ENCODE measurements around the gene SLC40A1. TPM values are rescaled to one million over a fixed set of nuclear protein-coding genes. Genes with fewer than 3 reads are reported as not detected.

Gene SLC40A1
- total and polyA plus RNA-seq, 7 donors: 34.9 to 280 (median 52.1) TPM

- Histone ChIP-seq H3K36me3 (no peaks in the 10 kb centered on the region), H3K27me3 (no peaks in the 10 kb centered on the region), H3K4me1 (peaks cover 0 to 14% (median 7%) of the 10 kb centered on the region in 4 donors), H3K9me3 (no peaks in the 10 kb centered on the region), H3K4me3 (no peak overlapping the region), H3K27ac (no peak overlapping the region)
- intact Hi-C loops (cut with DNase I): loop anchor here (5.0 kb wide), 2 partner anchors 116 to 141 kb away; partner anchors contain the start of gene WDR75
- 91 to 94% methylated on average over 5 of the region's 5 CpGs for WGBS, 2 donors
- TF ChIP-seq POLR2AphosphoS5 (IDR thresholded peaks at IDR 0.05): no peak
- TF ChIP-seq POLR2A (IDR thresholded peaks at IDR 0.05): no peak
- TF ChIP-seq EP300 (IDR thresholded peaks at IDR 0.05): no peak
- no peak for TF ChIP-seq CTCF (IDR thresholded peaks at IDR 0.05)
- no peak for DNase-seq
Observed at GRCh38 chr2:189583227-189584198, 2.9 kb upstream of the SLC40A1 start.

DNA sequence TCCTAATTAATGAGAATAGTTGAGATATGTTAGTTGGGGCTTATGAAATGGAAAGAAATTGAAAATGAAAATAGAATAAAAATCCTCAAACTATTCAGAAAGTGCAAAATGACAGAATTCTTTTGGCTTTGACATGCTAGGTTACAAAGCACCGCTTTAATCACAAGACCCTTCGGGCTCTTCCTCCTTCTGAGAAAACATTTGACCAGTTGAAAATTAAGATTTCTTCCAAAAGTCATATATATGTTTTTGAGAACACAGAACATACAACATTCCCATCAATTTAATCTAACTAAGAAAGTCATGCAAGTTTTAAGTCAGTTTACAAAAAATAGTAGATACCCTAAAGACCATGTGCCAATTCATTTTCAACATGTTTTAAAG lies 2.2 kb upstream of the SLC40A1 start:
- Histone ChIP-seq H3K4me1 (peaks cover 0 to 21% (median 7%) of the 10 kb centered on the region in 4 donors), H3K36me3 (no peaks in the 10 kb centered on the region), H3K27ac (no peak overlapping the region), H3K4me3 (no peak overlapping the region), H3K27me3 (no peaks in the 10 kb centered on the region), H3K9me3 (no peaks in the 10 kb centered on the region)
- 92 to 93% methylated on average over 2 of the region's 2 CpGs for WGBS, 2 donors
- intact Hi-C loops (cut with DNase I): loop anchor here (5.0 kb wide), 2 partner anchors 116 to 140 kb away; partner anchors contain the start of gene WDR75
- no peak for TF ChIP-seq POLR2A (IDR thresholded peaks at IDR 0.05)
- TF ChIP-seq POLR2AphosphoS5 (IDR thresholded peaks at IDR 0.05): no peak
- no peak for TF ChIP-seq EP300 (IDR thresholded peaks at IDR 0.05)
- TF ChIP-seq CTCF (IDR thresholded peaks at IDR 0.05): no peak
- no peak for DNase-seq

DNA sequence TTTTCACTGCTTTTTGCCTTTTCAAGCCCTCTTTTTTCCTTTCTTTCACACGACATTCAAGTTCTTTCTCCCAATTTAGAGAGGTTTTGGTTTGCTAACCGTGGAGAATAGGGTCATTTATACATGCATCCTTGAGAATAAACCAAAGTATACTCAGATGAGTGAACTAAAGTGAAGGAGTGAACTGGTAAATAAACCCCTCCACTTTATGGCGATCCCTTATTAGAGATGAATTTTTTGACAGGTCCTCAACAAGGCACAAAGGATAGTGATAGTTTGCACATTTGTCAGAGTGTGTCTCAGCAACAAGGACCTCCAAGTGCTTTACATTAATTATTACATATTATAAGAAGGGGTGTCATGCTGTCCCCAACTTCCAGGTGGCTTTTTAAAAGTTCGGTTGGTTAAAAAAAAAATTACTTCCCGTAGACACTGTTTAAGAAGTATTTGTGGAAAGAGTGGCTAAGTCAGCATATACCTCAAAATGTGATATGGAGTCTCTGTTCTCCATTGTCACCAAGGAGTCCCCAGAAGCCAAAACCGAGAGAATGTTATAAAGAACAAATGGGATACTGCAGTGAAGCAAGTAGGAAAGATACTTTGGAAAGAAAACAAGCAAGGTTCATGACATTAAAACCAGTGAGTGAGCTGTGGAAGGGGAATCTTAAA lies 1.7 kb upstream of the SLC40A1 start:
- no peaks in the 10 kb centered on the region for H3K27me3 ChIP-seq
- H3K4me1 ChIP-seq: peaks cover 0 to 24% (median 7%) of the 10 kb centered on the region in 4 donors
- TF ChIP-seq CTCF (IDR thresholded peaks at IDR 0.05) (no peak), EP300 (IDR thresholded peaks at IDR 0.05) (no peak), POLR2A (IDR thresholded peaks at IDR 0.05) (no peak), POLR2AphosphoS5 (IDR thresholded peaks at IDR 0.05) (no peak)
- no peak overlapping the region for H3K4me3 ChIP-seq
- H3K9me3 ChIP-seq: no peaks in the 10 kb centered on the region
- intact Hi-C loops (cut with DNase I): loop anchor here (5.0 kb wide), 2 partner anchors 115 to 140 kb away; partner anchors contain the start of gene WDR75
- WGBS, 2 donors: 78 to 86% methylated on average over 6 of the region's 6 CpGs
- no peak for DNase-seq
- no peaks in the 10 kb centered on the region for H3K36me3 ChIP-seq
- H3K27ac ChIP-seq: peak overlapping the region in 1 of 4 donors; percentile 93

DNA sequence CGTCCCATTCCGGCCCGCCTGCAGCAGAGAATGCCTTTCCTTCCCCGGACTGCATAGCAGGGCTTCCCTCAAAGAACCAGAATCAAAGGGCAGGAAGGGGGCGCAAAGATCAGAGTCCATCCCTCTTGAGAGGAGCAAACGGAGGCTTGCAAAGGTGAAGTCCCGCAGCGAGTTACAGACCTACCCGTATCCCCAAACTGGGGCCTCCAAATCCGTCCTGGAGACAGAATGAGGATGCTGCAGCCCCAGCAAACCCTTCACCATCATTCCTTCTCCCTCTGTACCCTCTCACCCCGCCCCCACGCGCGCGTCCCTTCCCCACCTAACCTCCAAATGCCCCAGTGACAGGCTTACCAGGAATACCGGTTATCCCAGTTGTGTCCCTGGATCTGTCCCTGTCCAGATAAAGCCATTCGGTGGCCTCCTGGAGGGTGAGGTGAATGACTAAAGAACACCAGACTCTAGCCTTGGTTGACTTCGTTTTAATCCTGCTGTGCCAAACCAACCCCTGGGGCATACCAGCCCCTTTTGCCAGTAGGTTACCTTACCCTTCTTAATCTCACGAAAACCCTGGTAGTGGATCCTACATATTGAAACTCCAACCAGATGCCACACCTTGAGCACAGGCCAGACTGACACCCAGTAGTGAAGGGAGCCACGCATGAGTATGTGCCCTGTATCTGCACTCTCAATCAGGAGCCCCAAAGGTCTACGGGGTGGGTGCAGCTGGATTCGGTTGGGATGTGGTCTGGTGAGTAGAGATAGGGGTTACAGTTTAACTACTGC lies 961 bp upstream of the SLC40A1 start:
- 21 to 25% methylated on average over 22 of the region's 22 CpGs for WGBS, 2 donors
- H3K27ac ChIP-seq: peak overlapping the region; percentile 83 to 93 (median 86)
- no peaks in the 10 kb centered on the region for H3K36me3 ChIP-seq
- peak overlapping the region; percentile 58 to 73 (median 64) for H3K4me3 ChIP-seq
- DNase-seq: peak; percentile 70
- H3K27me3 ChIP-seq: no peaks in the 10 kb centered on the region
- TF ChIP-seq POLR2A (IDR thresholded peaks at IDR 0.05): no peak
- no peak for TF ChIP-seq CTCF (IDR thresholded peaks at IDR 0.05)
- no peak for TF ChIP-seq POLR2AphosphoS5 (IDR thresholded peaks at IDR 0.05)
- TF ChIP-seq EP300 (IDR thresholded peaks at IDR 0.05): no peak
- peaks cover 0 to 24% (median 7%) of the 10 kb centered on the region in 4 donors for H3K4me1 ChIP-seq
- no peaks in the 10 kb centered on the region for H3K9me3 ChIP-seq
- intact Hi-C loops (cut with DNase I): loop anchor here (5.0 kb wide), 2 partner anchors 114 to 139 kb away; partner anchors contain the start of gene WDR75

Measured in sigmoid colon (tissue), 7 donors.